HG02885 (cell line): Measurements from ENCODE around the gene NECTIN2.
"Not testable (repeated sequence)": the region's sequence is repeated elsewhere in the genome, so short reads cannot be mapped to it uniquely, and the experiment has no call there.

ENCODE experiments used
- ATAC-seq: cut with Tn5 transposase; IDR thresholded peaks from one replicate; pipeline ENCODE4 v1.9.1; 2021; ENCODE audit warnings: mild to moderate bottlenecking; ENCODE audit not compliant: unreplicated experiment, poor library complexity

NECTIN2 gene

GRCh38 chr19:44848812-44849447 is 2.8 kb downstream of the NECTIN2 start:
- ATAC-seq, result no peak

- ATAC-seq, result no peak
These were observed 4.6 kb downstream of the NECTIN2 start for GRCh38 chr19:44850641-44851109.

- ATAC-seq, result no peak
These were observed 5.3 kb downstream of the NECTIN2 start for GRCh38 chr19:44851427-44851826.

- no peak for ATAC-seq
These were observed 9.5 kb downstream of the NECTIN2 start for GRCh38 chr19:44855606-44856005.

GRCh38 chr19:44856421-44857083 is 10.5 kb downstream of the NECTIN2 start:
- ATAC-seq, result no peak

- ATAC-seq, result no peak
These were observed 11.7 kb downstream of the NECTIN2 start for GRCh38 chr19:44857837-44858236.

GRCh38 chr19:44861576-44861975 is 15.5 kb downstream of the NECTIN2 start:
- not testable (repeated sequence) for ATAC-seq

- no peak for ATAC-seq
These were observed 17.9 kb downstream of the NECTIN2 start for GRCh38 chr19:44863990-44864389.

- no peak for ATAC-seq
These were observed 19.2 kb downstream of the NECTIN2 start for GRCh38 chr19:44865196-44865767.

GRCh38 chr19:44866664-44867063 is 20.6 kb downstream of the NECTIN2 start:
- ATAC-seq, result no peak

GRCh38 chr19:44867578-44867977 is 21.5 kb downstream of the NECTIN2 start:
- no peak for ATAC-seq

GRCh38 chr19:44869733-44870470 is 23.8 kb downstream of the NECTIN2 start:
- no peak for ATAC-seq

- no peak for ATAC-seq
These were observed 25.7 kb downstream of the NECTIN2 start for GRCh38 chr19:44871809-44872208.

- ATAC-seq, result no peak
These were observed 26.6 kb downstream of the NECTIN2 start for GRCh38 chr19:44872661-44873060.

- no peak for ATAC-seq
These were observed 28.2 kb downstream of the NECTIN2 start for GRCh38 chr19:44874317-44874716.

GRCh38 chr19:44875666-44876451 is 29.8 kb downstream of the NECTIN2 start:
- ATAC-seq, result no peak

GRCh38 chr19:44876930-44877535 is 30.9 kb downstream of the NECTIN2 start:
- no peak for ATAC-seq

GRCh38 chr19:44878120-44878865 is 32.2 kb downstream of the NECTIN2 start:
- no peak for ATAC-seq
